H1 (cell line): ENCODE results near the gene ZNF462. TPM values are rescaled to one million over a fixed set of nuclear protein-coding genes. Genes with fewer than 3 reads are reported as not detected.
A peak's percentile ranks its signal among the peaks of the same experiment; 100 is the strongest.

Experiments
- BCL11A ChIP-seq, 2 experiments: IDR thresholded peaks; one replicate each; pipeline ENCODE4 v1.6.1; 2011; ENCODE audit warnings: low read depth in 2 of 2, low read length in 2 of 2, mild to moderate bottlenecking in 2 of 2
- CEBPB ChIP-seq: IDR thresholded peaks from 2 replicates; pipeline ENCODE4 v1.6.1; 2012; ENCODE audit warnings: low read depth, low read length
- CHD1 ChIP-seq: IDR thresholded peaks from 2 replicates; pipeline ENCODE4 v1.6.1; 2012; ENCODE audit warnings: low read depth, low read length, improper control_type of control experiment
- CTBP2 ChIP-seq: IDR thresholded peaks from 2 replicates; pipeline ENCODE4 v1.7.0; 2011; ENCODE audit warnings: borderline replicate concordance, mild to moderate bottlenecking, moderate library complexity, mixed read lengths, low read length; ENCODE audit not compliant: insufficient read depth, insufficient read length
- EZH2 ChIP-seq: fragments of 200-600 bp; sonication (generic); IDR thresholded peaks from 2 replicates; pipeline ENCODE4 v1.7.1; 2012; ENCODE audit warnings: low read depth, mild to moderate bottlenecking, moderate library complexity, low read length, inconsistent platforms; ENCODE audit not compliant: severe bottlenecking
- FOSL1 ChIP-seq: IDR thresholded peaks from 2 replicates; pipeline ENCODE4 v1.6.1; 2011; ENCODE audit warnings: mild to moderate bottlenecking, low read depth, low read length, moderate library complexity; ENCODE audit not compliant: insufficient read depth
- GABPA ChIP-seq: IDR thresholded peaks from 2 replicates; pipeline ENCODE4 v1.6.1; 2011; ENCODE audit warnings: mild to moderate bottlenecking, low read length, moderate library complexity, borderline replicate concordance; ENCODE audit not compliant: insufficient read depth
- GTF2F1 ChIP-seq: IDR thresholded peaks from 2 replicates; pipeline ENCODE4 v1.6.1; 2012; ENCODE audit warnings: low read depth, low read length, improper control_type of control experiment, borderline replicate concordance
- JUN ChIP-seq: IDR thresholded peaks from 2 replicates; pipeline ENCODE4 v1.6.1; 2011; ENCODE audit warnings: low read depth, mild to moderate bottlenecking, improper control_type of control experiment, low read length
- KDM5A ChIP-seq: fragments of 200-600 bp; IDR thresholded peaks from 2 replicates; pipeline ENCODE4 v1.7.1; 2012; ENCODE audit warnings: mild to moderate bottlenecking, low read length, inconsistent platforms, mixed read lengths
- NANOG ChIP-seq: IDR thresholded peaks from 2 replicates; pipeline ENCODE4 v1.6.1; 2011; ENCODE audit warnings: low read length, low read depth, mild to moderate bottlenecking, inconsistent platforms; ENCODE audit not compliant: insufficient read depth, poor library complexity, severe bottlenecking
- PHF8 ChIP-seq: fragments of 200-600 bp; sonication (generic); conservative IDR thresholded peaks from 2 replicates; pipeline ENCODE4 v1.7.1; 2012; ENCODE audit warnings: low read depth, mild to moderate bottlenecking, inconsistent platforms, low read length, moderate library complexity
- POLR2A ChIP-seq, 2 experiments: IDR thresholded peaks; 1 replicate in 1 of 2; 2 replicates in 1 of 2; pipeline ENCODE4 v1.6.1; 2011; ENCODE audit warnings: low read depth in 2 of 2, low read length in 2 of 2, mild to moderate bottlenecking in 2 of 2; ENCODE audit errors: control extremely low read depth in 1 of 2
- RAD21 ChIP-seq, 2 experiments: IDR thresholded peaks in 1 of 2; conservative IDR thresholded peaks in 1 of 2; 2 replicates each; pipeline ENCODE4 v1.6.1; 2011; ENCODE audit warnings: low read depth in 2 of 2, low read length in 2 of 2, improper control_type of control experiment in 1 of 2, inconsistent platforms in 1 of 2, mild to moderate bottlenecking in 1 of 2, moderate library complexity in 1 of 2
- RXRA ChIP-seq: IDR thresholded peaks from 2 replicates; pipeline ENCODE4 v1.6.1; 2011; ENCODE audit warnings: low read depth, mild to moderate bottlenecking, low read length, moderate library complexity; ENCODE audit not compliant: insufficient read depth
- SIX5 ChIP-seq: IDR thresholded peaks from 2 replicates; pipeline ENCODE4 v1.6.1; 2011; ENCODE audit warnings: mild to moderate bottlenecking, low read depth, low read length
- TCF12 ChIP-seq: IDR thresholded peaks from 2 replicates; pipeline ENCODE4 v1.6.1; 2011; ENCODE audit warnings: low read depth, mild to moderate bottlenecking, low read length
- TEAD4 ChIP-seq: IDR thresholded peaks from 2 replicates; pipeline ENCODE4 v1.6.1; 2012; ENCODE audit warnings: low read depth, low read length, inconsistent platforms, mixed read lengths
- polyA plus RNA-seq, 7 experiments: library from polyadenylated mRNA; depleted of rRNA in 3 of 7; stranded (reverse) in 5 of 7; unstranded in 2 of 7; fragments of >200 nt in 5 of 7; fragments of 200-250 nt in 2 of 7; gene quantifications; 1 replicate in 5 of 7; 2 replicates in 1 of 7; 4 replicates in 1 of 7; pipeline versions ENCODE4 v1.2.1 to v1.2.3, GENCODE V29; 2011 to 2013; ENCODE audit warnings: missing spikeins in 2 of 7, mixed read lengths in 2 of 7
- total RNA-seq: library from RNA; stranded (reverse); fragmentation: NEBNext Ultra II Directional; extraction: Animal tissue kit (Norgen Biotek cat#: 25700); gene quantifications from 2 replicates; pipeline ENCODE4 v1.2.1, GENCODE V29; 2021
- TF ChIP-seq, protein P1 (sequence below): IDR thresholded peaks from 2 replicates; pipeline ENCODE4 v1.6.1; 2011; ENCODE audit warnings: low read depth, mild to moderate bottlenecking, low read length; ENCODE audit not compliant: insufficient read depth
- TF ChIP-seq, protein P2 (sequence below): IDR thresholded peaks from 2 replicates; pipeline ENCODE4 v1.6.1; 2012; ENCODE audit warnings: inconsistent platforms

ZNF462 gene
- total and polyA plus RNA-seq, 2 of the 8 experiments (the other 6 are each of a cell fraction or from before 2014, with no cell fraction given) = 30.0 to 163 TPM

DNA sequence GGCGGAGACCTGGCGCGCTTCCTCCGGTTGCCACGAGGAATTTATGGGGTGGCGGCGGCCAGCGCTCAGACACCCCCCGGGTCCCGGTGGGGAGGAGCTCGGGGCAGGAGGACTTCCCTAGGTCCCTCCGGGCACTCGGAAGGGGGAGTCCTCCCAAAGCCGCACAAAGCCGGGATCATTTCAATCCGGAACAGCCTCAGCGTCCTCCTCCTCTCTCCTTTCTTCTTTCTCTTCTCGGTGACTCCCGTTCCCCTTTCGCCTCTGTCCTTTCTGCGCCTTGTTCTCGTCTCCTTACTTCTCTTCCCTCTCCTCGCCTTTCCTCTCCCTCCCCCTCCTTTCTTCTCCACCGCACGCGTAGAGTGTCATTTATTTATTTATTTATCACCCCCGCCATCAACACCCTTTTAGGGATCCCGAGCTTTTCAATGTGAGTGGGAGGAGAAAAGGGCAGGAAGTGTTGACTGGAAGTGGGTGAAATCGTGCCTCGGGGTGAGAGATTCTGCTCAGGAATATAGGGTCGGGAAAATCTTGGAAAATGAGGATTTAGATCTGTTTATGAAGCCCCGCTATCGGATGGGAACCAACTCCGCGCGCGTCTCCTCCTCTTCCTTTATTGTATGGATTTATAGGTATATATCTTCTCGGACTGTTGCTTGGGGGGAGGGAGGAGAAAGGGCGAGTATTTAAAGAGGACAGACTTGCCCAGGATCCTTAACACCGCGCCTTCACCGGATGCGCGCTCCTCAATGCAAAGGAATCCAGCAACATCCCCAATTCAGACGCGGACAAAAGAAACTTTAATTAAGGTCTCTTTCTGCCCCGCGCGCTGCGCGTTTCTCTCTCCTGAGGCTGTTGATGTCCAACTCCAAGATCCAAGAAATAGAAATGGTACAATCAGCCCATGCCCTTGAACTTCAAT is 2.0 kb upstream of the ZNF462 start (continued):
- TF ChIP-seq, protein P1, sequence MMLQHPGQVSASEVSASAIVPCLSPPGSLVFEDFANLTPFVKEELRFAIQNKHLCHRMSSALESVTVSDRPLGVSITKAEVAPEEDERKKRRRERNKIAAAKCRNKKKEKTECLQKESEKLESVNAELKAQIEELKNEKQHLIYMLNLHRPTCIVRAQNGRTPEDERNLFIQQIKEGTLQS = no peak
- TF ChIP-seq NANOG = no peak
- no peak for TF ChIP-seq GABPA
- TF ChIP-seq, protein P2, sequence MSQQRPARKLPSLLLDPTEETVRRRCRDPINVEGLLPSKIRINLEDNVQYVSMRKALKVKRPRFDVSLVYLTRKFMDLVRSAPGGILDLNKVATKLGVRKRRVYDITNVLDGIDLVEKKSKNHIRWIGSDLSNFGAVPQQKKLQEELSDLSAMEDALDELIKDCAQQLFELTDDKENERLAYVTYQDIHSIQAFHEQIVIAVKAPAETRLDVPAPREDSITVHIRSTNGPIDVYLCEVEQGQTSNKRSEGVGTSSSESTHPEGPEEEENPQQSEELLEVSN = no peak
- no peak; a peak in 1 of 4 replicates for TF ChIP-seq RAD21 (IDR thresholded peaks at IDR 0.05 in 1 of 2, conservative IDR thresholded peaks at IDR 0.05 in 1 of 2; ENCODE audit: low read depth in 2 of 2, low read length in 2 of 2)
- no peak for TF ChIP-seq KDM5A
- no peak for TF ChIP-seq JUN
- peak; percentile 38 to 44; a peak in 2 of 3 replicates for TF ChIP-seq POLR2A (IDR thresholded peaks at IDR 0.05; ENCODE audit: control extremely low read depth in 1 of 2, low read depth in 2 of 2, low read length in 2 of 2)
- no peak for TF ChIP-seq FOSL1
- 0 out of 2 replicates have a peak, but pooled peaks have one; percentile 33 for TF ChIP-seq PHF8
- TF ChIP-seq SIX5 = no peak
- TF ChIP-seq GTF2F1 = no peak
- no peak for TF ChIP-seq CEBPB
- TF ChIP-seq CTBP2 = no peak
- no peak for TF ChIP-seq BCL11A (IDR thresholded peaks at IDR 0.05; ENCODE audit: low read depth in 2 of 2, low read length in 2 of 2)
- no peak for TF ChIP-seq EZH2
- no peak for TF ChIP-seq TCF12
- TF ChIP-seq CHD1 = no peak
- TF ChIP-seq TEAD4 = no peak
- no peak for TF ChIP-seq RXRA
